ENCODE measurements around the gene KRTAP5-7.
"Not testable (repeated sequence)": the region's sequence is repeated elsewhere in the genome, so short reads cannot be mapped to it uniquely, and the experiment has no call there.

KRTAP5-7 gene

GRCh38 chr11:71558996-71559395, 31.9 kb downstream of the KRTAP5-7 start:
- DNase-seq (ENCODE audit: low read depth) = no peak

- DNase-seq (ENCODE audit: low read depth) = peak; percentile 8
Observed at GRCh38 chr11:71562120-71562519, 35.1 kb downstream of the KRTAP5-7 start.

- peak; percentile 80 for DNase-seq (ENCODE audit: low read depth)
Observed at GRCh38 chr11:71563406-71563805, 36.3 kb downstream of the KRTAP5-7 start.

GRCh38 chr11:71564430-71564829, 37.4 kb downstream of the KRTAP5-7 start:
- DNase-seq (ENCODE audit: low read depth) = no peak

- DNase-seq (ENCODE audit: low read depth) = no peak
Observed at GRCh38 chr11:71565263-71565662, 38.2 kb downstream of the KRTAP5-7 start, which contains the start of gene KRTAP5-10. Gene KRTAP5-10 (plus strand): TSS chr11:71565563. CDS start chr11:71565588, 25 bp downstream.

GRCh38 chr11:71566081-71566620, 39.1 kb downstream of the KRTAP5-7 start:
- no peak for DNase-seq (ENCODE audit: low read depth)

- DNase-seq (ENCODE audit: low read depth) = not testable (repeated sequence)
Observed at GRCh38 chr11:71566626-71567599, 39.8 kb downstream of the KRTAP5-7 start.

- not testable (repeated sequence) for DNase-seq (ENCODE audit: low read depth)
Observed at GRCh38 chr11:71567633-71568032, 40.6 kb downstream of the KRTAP5-7 start.

- DNase-seq (ENCODE audit: low read depth) = peak; percentile 2
Observed at GRCh38 chr11:71568704-71569349, 41.8 kb downstream of the KRTAP5-7 start.

GRCh38 chr11:71571101-71571850, 44.2 kb downstream of the KRTAP5-7 start:
- not testable (repeated sequence) for DNase-seq (ENCODE audit: low read depth)

GRCh38 chr11:71572811-71573210, 45.7 kb downstream of the KRTAP5-7 start:
- DNase-seq (ENCODE audit: low read depth) = no peak

- no peak for DNase-seq (ENCODE audit: low read depth)
Observed at GRCh38 chr11:71574418-71574817, 47.4 kb downstream of the KRTAP5-7 start.

- no peak for DNase-seq (ENCODE audit: low read depth)
Observed at GRCh38 chr11:71575723-71576424, 48.8 kb downstream of the KRTAP5-7 start.

GRCh38 chr11:71576688-71577465, 49.8 kb downstream of the KRTAP5-7 start:
- DNase-seq (ENCODE audit: low read depth) = not testable (repeated sequence)

GRCh38 chr11:71577469-71578004, 50.5 kb downstream of the KRTAP5-7 start:
- DNase-seq (ENCODE audit: low read depth) = no peak

Measured in ELR (cell line).